Natural killer cell (primary cell): Measurements from ENCODE around the gene PHTF2. TPM values are rescaled to one million over a fixed set of nuclear protein-coding genes. Genes with fewer than 3 reads are reported as not detected.

Source experiments
- ATAC-seq, 3 donors: fragments of 150-1000 bp in 2 of 3; fragments of 200-7000 bp in 1 of 3; cut with Tn5 transposase; 1 replicate in 1 of 3; 2 replicates in 2 of 3; pipeline ENCODE4 v1.10.0; 2021; ENCODE audit warnings: mild to moderate bottlenecking in 2 of 3, moderate library complexity in 2 of 3
- DNase-seq, 2 donors: peaks; one replicate each; pipeline versions ENCODE4 v3.0.0 to v3.0.0-alpha.2; 2013 to 2021; ENCODE audit warnings: mixed read lengths in 1 of 2
- H3K27ac ChIP-seq: one replicate; pipeline ENCODE4 v1.5.1; 2013; ENCODE audit warnings: mild to moderate bottlenecking, low read length
- H3K27me3 ChIP-seq: one replicate; pipeline ENCODE4 v1.6.1; 2013; ENCODE audit warnings: low read length; ENCODE audit not compliant: control insufficient read depth, insufficient read depth
- H3K36me3 ChIP-seq: one replicate; pipeline ENCODE4 v1.6.1; 2013; ENCODE audit warnings: low read length; ENCODE audit not compliant: control insufficient read depth, insufficient read depth
- H3K4me1 ChIP-seq: one replicate; pipeline ENCODE4 v1.6.1; 2013; ENCODE audit warnings: low read length; ENCODE audit not compliant: control insufficient read depth, insufficient read depth
- H3K4me3 ChIP-seq: one replicate; pipeline ENCODE4 v1.5.1; 2013; ENCODE audit warnings: low read length
- H3K9me3 ChIP-seq: one replicate; pipeline ENCODE4 v1.6.1; 2013; ENCODE audit warnings: low read length; ENCODE audit not compliant: control insufficient read depth, insufficient read depth
- H3K27ac Mint-ChIP-seq, 2 donors: one replicate each; pipeline ENCODE4 v1.8.0; 2022; ENCODE audit warnings: mild to moderate bottlenecking in 2 of 2, mixed read lengths in 2 of 2, moderate library complexity in 1 of 2
- H3K27me3 Mint-ChIP-seq, 2 donors: one replicate each; pipeline ENCODE4 v1.8.0; 2022; ENCODE audit warnings: low read depth in 2 of 2, mixed read lengths in 2 of 2
- H3K36me3 Mint-ChIP-seq: one replicate; pipeline ENCODE4 v1.8.0; 2022; ENCODE audit warnings: mixed read lengths
- H3K4me1 Mint-ChIP-seq, 2 donors: one replicate each; pipeline ENCODE4 v1.8.0; 2022; ENCODE audit warnings: mixed read lengths in 2 of 2
- H3K4me3 Mint-ChIP-seq: one replicate; pipeline ENCODE4 v1.8.0; 2022; ENCODE audit warnings: mild to moderate bottlenecking, moderate library complexity, mixed read lengths
- H3K9me3 Mint-ChIP-seq, 2 donors: one replicate each; pipeline ENCODE4 v1.8.0; 2022; ENCODE audit warnings: mixed read lengths in 2 of 2
- CTCF ChIP-seq: fragments of 200-600 bp; IDR thresholded peaks from one replicate; pipeline ENCODE4 v1.8.0; 2022; ENCODE audit warnings: antibody characterized with exemption
- WGBS: methylation state at CpG from one replicate; pipeline ENCODE4 v1.1.7; 2013; ENCODE audit warnings: missing lambda C conversion rate; ENCODE audit not compliant: insufficient coverage; 5-methylcytosine and 5-hydroxymethylcytosine counted together
- intact Hi-C: fragments of 100-400 bp; cut with micrococcal nuclease; formaldehyde crosslinking; loops from one replicate; pipeline ENCODE4 v1.14.2; 2022
- total RNA-seq, 4 donors: library from RNA; stranded (reverse); fragments of 120-200 nt in 1 of 4; gene quantifications; one replicate each; pipeline versions ENCODE4 v1.2.3 to v1.2.4, GENCODE V29; 2013 to 2022

PHTF2 gene
- total RNA-seq, 3 donors from 2014 or later (not counting 1 experiment from before 2014, with no cell fraction given): 23.1 to 26.9 (median 26.4) TPM

GRCh38 chr7:77819021-77819420, 20.4 kb downstream of the PHTF2 start:
- H3K4me1 ChIP-seq: peaks cover 8% of the 10 kb centered on the region
- Mint-ChIP-seq H3K27me3 (no peaks in the 10 kb centered on the region), H3K4me1 (peaks cover 25 to 28% of the 10 kb centered on the region in 2 donors), H3K9me3 (peaks cover 8 to 17% of the 10 kb centered on the region in 2 donors), H3K27ac (no peak overlapping the region), H3K36me3 (peaks cover 51% of the 10 kb centered on the region), H3K4me3 (no peak overlapping the region)
- intact Hi-C loops: no loop called here
- H3K27me3 ChIP-seq: no peaks in the 10 kb centered on the region
- DNase-seq (no peak), ATAC-seq (no peak)
- H3K27ac ChIP-seq: no peak overlapping the region
- no peak overlapping the region for H3K4me3 ChIP-seq
- TF ChIP-seq CTCF: no peak
- no peaks in the 10 kb centered on the region for H3K36me3 ChIP-seq
- peaks cover 26% of the 10 kb centered on the region for H3K9me3 ChIP-seq

DNA sequence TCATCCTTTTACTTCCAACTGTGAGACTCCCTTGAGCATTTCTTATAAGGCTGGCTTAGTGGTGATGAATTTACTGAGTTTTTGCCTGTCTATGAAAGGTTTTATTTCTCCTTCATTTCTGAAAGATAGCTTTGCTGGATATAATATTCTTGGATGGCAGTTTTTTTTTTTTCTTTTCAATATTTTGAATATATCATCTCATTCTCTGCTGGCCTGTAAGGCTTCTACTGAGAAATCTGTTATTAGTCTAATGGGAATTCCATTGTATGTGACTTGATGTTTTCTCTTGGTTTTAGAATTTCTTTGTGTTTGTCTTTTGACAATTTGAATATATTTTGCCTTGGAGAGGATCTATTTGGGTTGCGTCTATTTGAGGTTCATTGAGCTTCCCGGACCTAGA, 22.4 kb downstream of the PHTF2 start:
- intact Hi-C loops: no loop called here
- no peak for TF ChIP-seq CTCF
- Mint-ChIP-seq H3K4me1 (peaks cover 27 to 29% of the 10 kb centered on the region in 2 donors), H3K36me3 (peaks cover 59% of the 10 kb centered on the region), H3K27ac (no peak overlapping the region), H3K9me3 (peaks cover 11 to 23% of the 10 kb centered on the region in 2 donors), H3K4me3 (no peak overlapping the region), H3K27me3 (no peaks in the 10 kb centered on the region)
- no peaks in the 10 kb centered on the region for H3K27me3 ChIP-seq
- H3K36me3 ChIP-seq: no peaks in the 10 kb centered on the region
- H3K4me1 ChIP-seq: peaks cover 8% of the 10 kb centered on the region
- DNase-seq: no peak
- H3K9me3 ChIP-seq: peaks cover 32% of the 10 kb centered on the region
- no peak overlapping the region for H3K4me3 ChIP-seq
- no peak for ATAC-seq
- no peak overlapping the region for H3K27ac ChIP-seq
- WGBS: 100% methylated on average over 1 of the region's 2 CpGs

GRCh38 chr7:77822269-77822668, 23.7 kb downstream of the PHTF2 start:
- Histone ChIP-seq H3K9me3 (peaks cover 37% of the 10 kb centered on the region), H3K36me3 (no peaks in the 10 kb centered on the region), H3K27me3 (no peaks in the 10 kb centered on the region), H3K4me1 (peaks cover 8% of the 10 kb centered on the region), H3K4me3 (no peak overlapping the region), H3K27ac (no peak overlapping the region)
- intact Hi-C loops: no loop called here
- Mint-ChIP-seq H3K4me1 (peaks cover 31 to 37% of the 10 kb centered on the region in 2 donors), H3K36me3 (peaks cover 50% of the 10 kb centered on the region), H3K27me3 (no peaks in the 10 kb centered on the region), H3K9me3 (peaks cover 11 to 20% of the 10 kb centered on the region in 2 donors), H3K27ac (no peak overlapping the region), H3K4me3 (no peak overlapping the region)
- DNase-seq: no peak
- 50% methylated on average over 1 of the region's 1 CpG for WGBS
- ATAC-seq: no peak
- TF ChIP-seq CTCF: no peak

DNA sequence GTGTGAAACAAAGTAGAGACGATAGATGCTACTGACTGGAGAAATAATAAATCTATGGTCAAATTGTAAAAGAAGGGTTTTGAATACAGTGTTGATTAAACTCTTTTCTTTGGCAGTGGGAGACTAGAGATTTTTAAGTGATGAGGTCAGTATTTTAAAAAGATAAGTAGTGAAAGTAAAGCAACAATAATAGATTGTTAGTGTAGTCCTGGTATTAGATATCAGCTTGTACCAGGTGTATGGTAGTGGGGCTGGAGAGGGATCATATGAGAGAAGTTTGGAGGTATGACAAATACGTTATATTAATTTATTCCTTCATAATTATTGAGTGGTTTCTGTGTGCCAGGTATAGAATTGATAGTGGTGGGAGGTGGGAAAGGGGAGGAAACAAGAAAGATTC, 25.2 kb downstream of the PHTF2 start:
- H3K36me3 ChIP-seq: no peaks in the 10 kb centered on the region
- WGBS: 72% methylated on average over 1 of the region's 2 CpGs
- peak overlapping the region; percentile 72 for H3K27ac ChIP-seq
- Mint-ChIP-seq H3K27ac (no peak overlapping the region), H3K36me3 (peaks cover 40% of the 10 kb centered on the region), H3K9me3 (peaks cover 11 to 18% of the 10 kb centered on the region in 2 donors), H3K27me3 (no peaks in the 10 kb centered on the region), H3K4me1 (peaks cover 30 to 37% of the 10 kb centered on the region in 2 donors), H3K4me3 (no peak overlapping the region)
- ATAC-seq: no peak
- no peak for DNase-seq
- H3K9me3 ChIP-seq: peaks cover 37% of the 10 kb centered on the region
- intact Hi-C loops: no loop called here
- H3K27me3 ChIP-seq: no peaks in the 10 kb centered on the region
- no peak for TF ChIP-seq CTCF
- H3K4me3 ChIP-seq: no peak overlapping the region
- H3K4me1 ChIP-seq: peaks cover 8% of the 10 kb centered on the region
